Stimulated activated CD4-positive, alpha-beta T cell treated with anti-CD3 and anti-CD28 coated beads, Interleukin-4, amount 100 ng/mL, for 1 hour (primary cell): Measurements from ENCODE around the gene MYLK4.

ENCODE experiments used
- DNase-seq: peaks from one replicate; pipeline ENCODE4 v3.0.0-alpha.2; 2020

MYLK4 gene

DNA sequence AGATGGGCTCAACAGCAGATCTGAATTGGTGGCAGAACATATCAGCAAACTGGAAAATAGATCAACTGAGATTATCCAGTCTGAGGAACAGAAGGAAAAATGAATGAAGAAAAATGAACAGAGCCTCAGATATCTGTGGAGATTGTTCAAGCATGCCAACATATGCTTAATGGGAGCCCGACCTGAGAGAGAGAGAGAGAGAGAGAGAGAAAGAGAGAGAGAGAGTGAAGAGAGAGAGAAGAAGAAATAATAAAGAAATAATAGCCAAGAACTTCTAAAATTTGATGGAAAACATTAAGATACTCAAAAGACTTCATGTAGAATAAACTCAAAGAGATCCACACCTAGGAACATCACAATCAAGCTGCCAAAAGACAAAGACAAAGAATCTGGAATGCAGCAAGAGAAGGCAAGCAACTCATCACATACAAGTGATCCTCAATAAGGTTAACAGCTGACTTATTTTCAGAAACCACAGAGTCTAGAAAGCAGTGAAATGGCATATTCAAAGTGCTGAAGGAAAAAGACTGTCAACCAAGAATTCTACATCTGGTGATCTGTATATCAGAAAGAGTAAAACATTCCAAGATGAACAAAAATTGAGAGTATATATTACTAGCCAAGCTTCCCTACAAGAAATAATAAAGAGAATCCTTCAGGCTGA is 97.2 kb downstream of the MYLK4 start:
- no peak for DNase-seq

DNA sequence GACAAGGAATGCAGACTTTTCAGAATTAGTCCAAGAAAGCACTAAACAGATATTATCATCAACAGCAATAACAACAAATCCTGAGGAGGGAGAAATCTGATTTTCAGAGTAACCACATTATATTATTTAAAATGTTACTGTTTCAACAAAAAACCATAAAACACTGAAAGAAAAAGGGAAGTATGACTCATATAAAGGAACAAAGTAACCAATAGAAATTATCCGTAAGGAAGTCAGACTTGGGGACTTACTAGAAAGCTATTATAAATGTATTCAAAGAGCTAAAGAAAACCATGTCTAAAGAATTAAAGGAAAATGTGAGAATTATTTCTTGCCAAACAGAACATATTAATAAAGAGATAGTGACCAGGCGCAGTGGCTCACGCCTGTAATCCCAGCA is 98.1 kb downstream of the MYLK4 start:
- no peak for DNase-seq

DNA sequence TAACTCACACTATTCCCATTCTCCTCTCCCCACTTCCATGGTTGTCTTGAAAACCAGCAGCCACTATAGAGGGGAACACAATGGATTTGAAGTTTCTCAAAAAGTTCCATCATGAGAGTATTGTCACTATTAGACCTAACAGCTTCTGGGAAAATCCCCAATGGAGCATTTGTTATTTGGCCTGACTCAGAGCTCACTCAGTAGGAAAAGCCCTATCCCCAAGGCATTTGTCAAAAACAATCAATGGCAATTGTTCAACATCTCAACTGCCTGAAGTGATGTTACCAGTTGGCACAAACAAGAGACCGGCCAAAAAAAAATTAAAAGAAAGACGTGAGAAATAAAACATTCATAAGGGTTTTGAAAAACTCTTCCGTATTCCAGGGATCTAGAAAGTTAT is 98.8 kb downstream of the MYLK4 start:
- no peak for DNase-seq

DNA sequence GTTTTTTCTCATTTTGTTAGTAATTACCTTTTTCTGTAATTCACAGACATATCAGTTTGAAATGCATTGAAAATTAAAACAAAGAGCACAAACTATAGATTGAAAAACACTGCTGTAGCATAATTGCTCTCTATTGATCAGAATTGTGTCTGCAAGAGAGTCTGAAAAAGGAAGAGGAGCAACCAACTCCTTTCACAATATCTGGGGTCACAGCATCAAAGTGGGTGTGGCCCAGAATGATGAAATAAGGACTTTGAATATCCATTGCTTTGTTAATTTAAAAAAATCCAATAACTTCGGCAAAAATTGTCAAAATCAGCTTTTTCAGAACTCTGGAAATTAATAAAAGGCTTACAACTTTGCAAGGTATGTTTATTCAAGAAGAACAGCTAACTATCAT is 99.2 kb downstream of the MYLK4 start:
- DNase-seq = no peak

DNA sequence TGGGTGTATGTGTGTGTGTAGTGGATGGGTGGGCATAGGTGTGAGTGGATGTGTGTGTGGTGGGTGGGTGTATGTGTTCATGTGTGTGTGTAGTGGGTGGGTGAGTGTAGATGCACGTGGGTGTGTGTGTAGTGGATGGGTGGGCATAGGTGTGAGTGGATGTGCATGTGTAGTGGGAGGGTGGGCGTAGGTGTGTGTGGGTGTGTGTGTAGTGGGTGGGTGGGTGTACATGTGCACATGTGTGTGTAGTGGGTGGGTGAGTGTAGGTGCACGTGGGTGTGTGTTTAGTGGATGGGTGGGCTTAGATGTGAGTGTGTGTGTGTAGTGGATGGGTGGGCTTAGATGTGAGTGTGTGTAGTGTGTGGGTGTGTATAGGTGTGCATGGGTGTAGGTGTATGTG is 104.4 kb downstream of the MYLK4 start:
- no peak for DNase-seq

DNA sequence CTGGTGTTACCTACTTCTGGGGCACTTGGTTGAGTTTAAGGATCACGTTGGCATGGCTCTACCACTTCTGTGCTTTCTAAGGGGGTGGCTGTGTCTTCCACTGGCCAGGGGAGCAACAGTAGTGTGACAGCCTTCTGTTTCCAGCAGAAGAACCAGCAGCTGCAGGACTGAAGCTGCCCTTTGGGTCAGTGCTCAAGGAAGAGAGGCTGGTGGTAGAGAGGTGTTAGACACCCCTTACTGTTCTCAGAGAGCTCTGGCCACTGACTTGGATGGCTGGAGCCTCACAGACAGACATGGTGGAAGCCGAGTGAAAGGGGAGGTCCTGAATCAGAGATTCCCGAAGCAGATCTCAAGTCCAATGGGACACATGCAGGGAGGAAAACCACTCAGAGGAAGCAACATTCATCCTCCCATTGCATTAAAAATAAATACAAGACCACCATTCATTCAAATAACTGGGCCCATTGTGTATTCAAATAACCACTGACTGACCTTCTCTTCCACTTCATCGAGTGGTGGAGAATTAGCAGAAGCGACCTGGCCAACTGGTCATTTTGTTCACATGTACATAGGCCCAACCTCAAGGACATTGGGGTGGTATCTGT is 106.7 kb downstream of the MYLK4 start:
- no peak for DNase-seq

DNA sequence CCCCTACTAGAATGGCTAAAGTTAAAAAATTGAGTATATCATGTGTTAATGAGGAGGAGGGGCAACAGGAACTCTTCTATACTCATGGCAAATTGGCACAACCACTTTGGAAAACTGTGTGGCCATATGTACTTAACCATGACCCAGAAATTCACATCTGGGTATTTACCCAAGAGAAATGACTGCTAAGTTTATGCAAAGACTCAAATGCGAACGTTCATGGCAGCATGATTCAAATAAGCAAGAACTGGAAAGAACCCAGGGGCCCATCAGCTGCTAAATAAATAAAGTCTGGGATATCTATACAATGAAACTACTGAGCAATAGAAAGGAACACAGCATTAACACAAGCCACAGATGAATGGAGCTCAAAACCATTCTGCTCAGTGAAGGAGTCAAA is 107.6 kb downstream of the MYLK4 start:
- DNase-seq = no peak

DNA sequence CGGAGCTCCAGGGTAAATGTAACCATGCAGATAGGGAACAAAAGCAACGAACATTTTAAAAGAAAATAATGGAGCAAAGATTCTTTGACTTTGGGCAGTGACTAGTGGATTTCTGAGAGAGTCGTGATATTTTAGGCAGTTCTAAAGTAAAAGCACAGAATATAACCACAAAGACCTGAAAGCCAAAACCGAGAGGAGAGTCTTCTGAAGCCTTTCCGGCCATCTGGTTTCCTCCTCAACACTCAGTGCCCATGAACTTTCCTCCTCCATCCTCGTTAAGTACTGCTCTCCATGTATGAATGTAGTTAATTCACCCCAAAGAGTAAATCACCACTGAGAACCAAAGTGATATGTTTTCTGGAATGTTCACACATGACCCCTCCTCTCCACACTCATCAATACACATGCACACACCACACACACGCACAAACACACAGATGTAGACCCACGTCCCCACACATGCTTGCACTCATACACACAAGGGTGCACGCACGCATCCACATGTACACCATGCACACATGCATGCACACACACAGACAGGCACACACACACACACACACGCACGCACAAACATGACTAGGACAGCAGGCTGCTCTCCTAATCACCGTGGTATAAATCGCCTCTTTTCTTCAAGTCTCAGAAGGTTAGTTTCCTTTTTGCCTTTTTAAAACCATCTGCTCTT is 109.5 kb downstream of the MYLK4 start:
- DNase-seq = no peak

DNA sequence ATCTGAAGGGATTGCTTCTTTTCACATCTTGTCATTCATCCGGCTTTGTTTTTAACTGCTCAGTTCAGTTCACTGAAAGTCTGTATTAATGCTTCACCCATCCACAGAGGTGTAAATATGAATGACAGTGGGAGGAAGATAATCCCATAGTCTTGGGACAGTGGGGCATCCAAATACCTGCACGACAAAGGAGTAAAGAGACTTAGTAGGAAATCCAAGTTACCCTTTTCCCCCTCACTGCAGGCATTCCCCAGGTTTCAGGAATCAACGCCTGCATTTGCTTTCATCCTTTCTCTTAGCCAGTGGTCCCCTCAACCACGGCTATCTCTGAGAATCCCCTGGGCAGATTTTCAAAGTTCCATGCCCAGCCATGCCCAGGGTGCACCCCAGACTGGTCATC is 110.2 kb downstream of the MYLK4 start:
- no peak for DNase-seq

DNA sequence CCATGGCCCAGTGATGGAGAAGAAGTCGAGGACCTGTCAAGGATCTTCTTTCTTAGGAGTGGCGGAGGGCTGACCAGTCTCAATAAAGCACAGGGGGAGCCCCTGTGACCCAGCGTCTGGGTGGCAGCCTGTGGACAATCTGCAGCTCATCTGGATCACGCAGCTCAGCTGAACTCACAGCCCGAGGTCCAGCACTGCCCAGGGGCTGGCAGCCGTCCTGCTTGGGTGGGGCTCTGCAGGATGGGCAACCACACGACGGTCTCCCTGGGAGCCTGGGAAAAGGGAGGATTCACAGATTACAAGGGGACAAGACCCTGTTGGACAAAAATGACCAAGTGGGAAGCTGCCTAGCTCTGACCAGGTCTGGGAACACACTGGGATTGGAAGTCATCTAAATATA is 110.8 kb downstream of the MYLK4 start:
- no peak for DNase-seq

DNA sequence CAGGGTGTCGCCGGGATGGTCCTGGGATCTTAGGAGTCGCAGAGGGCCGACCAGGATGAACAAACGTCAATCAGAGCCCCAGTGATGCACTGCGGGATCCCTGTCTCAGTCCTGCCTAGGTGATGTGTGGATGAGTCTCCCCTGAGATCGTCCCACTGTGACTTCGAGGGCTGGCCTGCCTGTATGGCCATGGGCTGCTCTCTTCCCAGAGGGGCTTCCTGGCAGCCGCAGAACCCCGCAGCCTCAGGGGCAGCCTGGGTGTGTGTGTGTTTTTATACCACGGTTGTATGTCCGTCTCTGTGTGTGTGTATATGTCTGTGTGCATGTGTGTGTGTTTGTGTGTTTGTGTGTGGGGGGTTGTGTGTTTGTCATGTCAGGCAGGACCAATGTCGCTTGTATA is 111.6 kb downstream of the MYLK4 start:
- DNase-seq = no peak

DNA sequence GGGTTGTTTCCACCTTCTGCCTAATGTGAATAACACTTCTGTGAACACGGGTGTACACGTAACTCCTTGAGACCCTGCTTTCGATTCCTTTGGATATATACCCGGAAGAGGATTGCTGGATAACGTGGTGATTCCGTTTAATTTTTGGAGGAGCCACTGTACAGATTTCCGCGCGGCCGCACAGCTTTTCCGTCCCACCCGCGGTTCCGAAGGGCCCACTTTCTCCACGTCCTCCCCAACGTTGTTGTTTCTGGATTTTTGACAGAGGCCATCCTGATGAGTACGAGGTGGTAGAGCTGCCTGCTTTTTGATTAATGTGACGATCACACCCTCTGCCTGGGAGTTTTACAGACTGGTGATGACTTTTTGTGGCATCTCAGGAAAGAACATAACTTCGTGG is 114.0 kb downstream of the MYLK4 start:
- no peak for DNase-seq

DNA sequence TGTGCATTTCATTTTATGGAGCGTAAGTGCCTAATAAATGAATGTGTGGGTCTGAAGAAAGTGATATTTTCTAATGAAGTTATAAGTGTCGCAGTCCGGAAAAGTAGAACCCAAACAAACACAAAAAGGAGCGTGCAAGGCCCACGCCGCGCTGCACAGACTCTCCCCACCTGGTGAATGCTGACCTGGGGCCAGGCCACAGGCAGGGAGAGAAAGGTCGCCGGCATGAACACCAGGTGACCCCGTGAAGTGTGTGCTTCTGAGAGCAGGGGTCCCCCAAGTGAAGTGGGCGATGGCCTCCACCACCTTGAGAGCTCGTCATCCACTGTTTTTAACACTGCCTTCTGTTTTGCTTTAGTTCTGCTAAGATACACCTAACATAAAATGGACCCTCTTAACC is 114.8 kb downstream of the MYLK4 start:
- DNase-seq = no peak

DNA sequence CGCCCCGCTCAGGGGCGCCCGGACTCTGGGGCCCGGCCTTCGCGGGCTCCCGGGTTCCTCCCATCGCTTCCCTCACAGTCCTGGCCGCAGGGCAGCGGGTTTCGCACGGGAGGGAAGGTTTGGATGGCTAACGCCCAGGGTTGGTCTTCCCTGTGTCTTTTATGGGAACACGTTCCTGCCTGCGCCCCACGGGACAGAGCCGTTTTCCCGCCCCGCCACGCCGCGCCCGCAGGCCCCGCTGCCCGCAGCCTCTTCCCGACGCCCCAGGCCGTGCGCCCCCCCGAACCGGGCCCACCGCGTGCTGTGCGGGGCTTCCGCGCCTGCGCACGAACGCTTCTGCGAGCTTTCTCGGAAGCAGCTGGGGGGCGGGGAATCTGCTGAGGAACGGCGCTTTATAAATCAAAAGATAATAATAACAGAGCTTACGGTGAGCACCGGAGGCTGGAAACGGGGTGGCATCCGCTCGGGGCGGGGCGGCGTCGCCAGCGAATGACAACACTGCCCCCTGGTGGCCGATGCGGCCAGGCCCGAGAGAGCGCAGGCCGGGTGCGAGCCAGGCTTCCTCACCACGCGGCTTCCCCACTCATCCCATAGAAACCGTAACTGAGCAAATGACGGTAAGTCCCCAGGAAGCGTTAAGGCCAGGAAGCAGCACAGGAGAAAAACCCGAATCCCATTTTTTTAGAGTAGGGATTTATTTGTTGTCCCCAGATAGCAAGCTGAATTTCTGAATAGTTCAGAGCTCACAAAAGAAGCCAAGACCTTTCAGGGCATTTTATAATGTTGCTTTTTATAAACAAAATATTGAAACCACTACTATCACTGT is 116.4 kb downstream of the MYLK4 start:
- DNase-seq = peak; percentile 88

DNA sequence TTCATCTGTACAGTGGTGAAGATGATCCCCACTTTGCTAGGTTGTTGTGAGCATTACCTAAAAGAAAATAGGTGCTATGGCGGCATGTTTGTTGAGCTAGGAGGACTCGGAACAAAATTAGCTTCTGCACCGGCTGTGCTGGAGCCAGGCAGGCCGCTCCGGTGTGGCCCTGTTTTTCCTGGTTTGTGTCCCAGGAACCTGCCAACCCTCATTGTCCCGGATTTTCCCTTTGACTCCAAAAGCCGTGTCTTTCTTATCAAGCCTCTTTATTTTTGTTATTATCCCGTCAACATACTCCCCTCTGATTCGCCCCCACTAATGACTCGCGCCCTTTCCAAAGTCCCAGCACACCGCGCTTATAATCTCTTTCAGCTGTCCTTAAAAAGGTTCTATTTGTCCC is 117.0 kb downstream of the MYLK4 start:
- no peak for DNase-seq

DNA sequence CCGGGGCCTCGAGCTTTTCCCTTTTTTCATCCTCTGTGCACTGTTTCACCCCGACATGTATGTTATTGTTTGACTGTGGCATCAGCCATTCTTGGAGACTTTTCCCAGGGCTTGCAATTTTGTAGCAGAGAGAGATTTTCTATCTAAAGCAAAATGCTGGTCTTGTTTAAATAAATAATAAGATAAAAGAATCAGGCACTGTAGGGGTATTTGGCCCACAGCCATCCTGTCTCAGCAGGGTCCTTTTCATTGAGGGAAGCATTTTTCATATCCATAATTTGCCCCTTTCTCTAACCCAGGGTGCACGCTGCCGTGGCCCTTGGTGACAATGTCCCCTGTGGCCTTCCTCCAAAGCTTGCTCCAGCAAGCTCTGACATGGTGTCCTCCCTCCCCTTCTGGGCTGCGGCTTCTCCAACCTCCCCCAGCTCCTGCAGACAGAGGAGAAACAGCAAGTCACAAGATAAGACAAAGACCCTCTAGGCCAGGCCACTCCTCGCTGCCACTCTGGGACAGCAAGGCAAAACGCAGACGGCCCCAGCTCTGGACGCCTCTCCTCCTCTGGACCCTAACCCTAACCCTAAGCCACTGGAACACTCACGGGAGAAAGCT is 117.6 kb downstream of the MYLK4 start:
- no peak for DNase-seq

DNA sequence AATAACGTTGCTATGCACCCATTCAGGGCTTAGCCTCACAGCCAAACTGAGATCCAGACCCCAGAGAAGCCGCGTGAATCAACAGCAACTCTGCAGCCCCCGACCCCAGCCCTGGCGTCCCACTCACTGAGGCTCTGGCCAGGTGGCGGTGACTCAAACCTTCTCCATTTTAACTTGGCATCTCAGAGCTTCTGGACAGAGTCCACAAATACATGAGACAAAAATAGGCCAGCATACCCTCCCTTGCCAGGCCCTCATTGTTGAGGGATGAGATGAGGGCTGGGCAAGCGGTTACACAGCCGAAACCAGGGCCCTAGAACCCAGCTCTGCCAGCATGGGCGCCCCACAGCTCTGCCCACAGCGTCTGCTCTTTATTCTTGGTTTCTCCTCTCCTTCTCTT is 118.4 kb downstream of the MYLK4 start:
- DNase-seq = no peak

DNA sequence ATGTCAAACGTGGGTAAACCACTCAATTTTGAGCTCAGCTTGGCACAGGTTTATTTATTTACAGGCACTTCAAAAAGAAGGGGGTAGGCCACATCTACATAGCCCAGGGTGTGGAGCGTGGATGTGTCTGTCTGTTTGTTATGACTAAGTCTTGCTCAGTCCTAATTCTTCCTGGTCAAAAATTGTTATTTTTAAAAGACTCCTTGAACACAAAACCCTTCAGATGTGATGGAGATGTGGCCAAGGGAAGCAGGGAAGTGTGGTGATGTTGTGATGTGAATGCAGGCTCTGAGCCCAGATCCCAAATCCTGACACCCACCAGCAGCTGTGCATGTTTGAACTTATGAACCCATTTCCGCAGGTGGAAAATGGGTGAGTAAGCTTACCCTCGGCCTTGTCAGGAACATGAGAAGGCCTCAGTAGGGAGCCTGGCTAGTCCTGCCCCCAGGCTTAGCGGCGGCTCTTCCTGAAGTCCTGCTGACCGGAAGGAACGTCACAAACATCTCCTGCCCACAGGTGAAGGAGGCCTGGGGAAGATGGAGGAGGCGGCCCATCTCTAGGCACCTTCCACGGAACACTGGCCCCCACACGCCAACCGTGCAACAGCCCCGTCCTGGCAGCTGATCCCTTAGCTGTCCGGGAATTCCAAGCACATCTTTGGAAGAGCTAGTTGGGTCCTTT is 119.7 kb downstream of the MYLK4 start:
- DNase-seq = no peak

DNA sequence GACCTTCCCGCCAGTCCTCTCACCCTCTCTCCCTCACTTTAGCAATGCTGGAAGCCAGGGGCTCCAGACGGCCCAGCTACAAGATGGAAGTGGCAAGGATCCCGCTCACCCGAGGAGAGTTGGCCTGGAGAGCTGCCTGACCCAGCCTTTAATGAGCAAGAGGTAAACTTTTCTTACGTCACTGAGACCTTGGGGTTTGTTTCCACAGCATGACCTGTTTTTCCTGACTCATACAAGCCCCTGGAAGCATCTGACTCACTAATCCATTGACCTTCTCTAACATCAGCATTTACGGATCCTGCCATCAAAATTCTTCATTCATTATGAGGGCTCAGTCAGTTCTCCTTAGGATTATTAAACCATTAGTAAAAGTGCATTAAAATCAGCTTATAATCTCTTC is 120.4 kb downstream of the MYLK4 start:
- no peak for DNase-seq

DNA sequence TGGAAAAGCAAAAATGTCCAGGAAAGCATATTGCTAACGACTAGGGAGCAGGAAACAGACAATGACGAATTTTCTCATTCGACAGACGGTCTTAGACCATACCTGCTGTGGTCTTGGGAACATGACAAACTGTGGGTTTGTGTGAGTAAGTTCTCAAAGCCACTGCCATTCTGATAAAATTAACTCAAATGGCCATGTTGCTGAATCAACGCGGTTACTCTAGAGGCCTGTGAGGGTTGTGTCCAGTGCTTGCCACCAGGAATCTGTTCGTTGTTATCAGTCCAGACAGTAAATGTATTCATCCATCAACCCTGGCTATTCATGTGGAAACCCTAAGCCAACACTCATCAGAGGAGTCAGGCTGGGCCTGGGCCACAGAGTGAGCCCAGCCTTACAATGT is 124.3 kb downstream of the MYLK4 start:
- DNase-seq = no peak

DNA sequence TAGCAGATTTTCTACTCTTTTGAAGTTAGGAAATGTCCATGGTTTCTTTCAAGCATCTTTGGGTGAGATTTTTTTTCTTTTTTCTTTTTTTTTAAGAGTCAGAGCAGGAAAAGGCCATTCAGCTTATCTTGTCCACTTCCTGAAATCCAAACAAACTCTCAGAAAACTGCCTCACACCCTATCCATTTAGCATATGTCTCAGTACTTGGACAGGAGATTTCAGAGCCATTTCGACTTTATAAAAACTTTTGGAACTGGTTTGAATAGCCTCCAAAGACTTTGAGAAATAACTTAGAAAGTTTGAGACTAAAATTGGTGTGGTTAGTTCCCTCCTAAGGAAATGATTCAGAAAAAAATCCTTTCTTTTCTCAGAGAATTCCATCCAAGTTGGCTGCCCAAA is 125.1 kb downstream of the MYLK4 start:
- no peak for DNase-seq

DNA sequence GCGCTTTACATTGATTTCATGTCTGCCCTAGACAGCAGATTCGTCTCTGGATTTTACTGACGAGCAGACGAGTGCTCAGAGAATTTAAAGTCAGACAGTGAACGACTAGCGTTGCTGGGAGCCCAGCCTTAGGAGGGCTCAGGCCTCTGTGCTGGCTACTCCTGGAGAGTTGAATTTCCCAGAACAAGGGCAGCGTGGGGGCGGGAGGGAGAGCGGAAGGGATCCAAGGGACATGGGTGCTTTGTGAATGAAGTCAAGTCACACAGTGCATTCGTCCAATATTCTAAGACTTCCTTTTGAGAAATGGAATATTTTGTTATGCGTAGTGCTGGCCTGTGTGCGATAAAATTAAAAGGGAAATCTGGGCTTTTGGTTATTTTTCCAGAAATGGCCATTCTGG is 126.5 kb downstream of the MYLK4 start:
- DNase-seq = no peak

DNA sequence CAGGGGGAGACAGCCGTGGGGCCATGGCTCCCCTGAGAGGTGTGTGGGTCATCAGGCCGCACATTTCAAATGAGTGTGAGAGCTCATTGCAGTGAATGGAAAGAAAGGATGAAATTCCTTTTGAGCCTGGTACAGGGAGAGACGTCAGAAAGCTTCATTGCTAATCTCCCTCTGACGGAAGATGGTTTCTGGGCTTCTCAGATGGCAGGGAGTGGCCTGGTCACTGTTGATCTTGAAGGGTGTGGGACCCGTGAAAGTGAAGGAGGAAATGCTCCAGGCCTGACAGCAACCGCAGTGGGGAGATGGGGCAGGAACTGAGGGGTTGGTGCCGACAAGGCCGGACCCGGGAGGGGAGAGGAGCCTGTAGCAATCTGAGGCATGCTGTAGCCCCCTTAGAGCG is 127.4 kb downstream of the MYLK4 start:
- no peak for DNase-seq
